Fibroblast of peridontal ligament (primary cell): Measurements from ENCODE around the gene SAXO2.
A peak's percentile ranks its signal among the peaks of the same experiment; 100 is the strongest.
"Not testable (repeated sequence)": the region's sequence is repeated elsewhere in the genome, so short reads cannot be mapped to it uniquely, and the experiment has no call there.

Experiments used
- DNase-seq: peaks from one replicate; pipeline ENCODE4 v3.0.0-alpha.2; 2010; ENCODE audit errors: extremely low read depth

SAXO2 gene, protein sequence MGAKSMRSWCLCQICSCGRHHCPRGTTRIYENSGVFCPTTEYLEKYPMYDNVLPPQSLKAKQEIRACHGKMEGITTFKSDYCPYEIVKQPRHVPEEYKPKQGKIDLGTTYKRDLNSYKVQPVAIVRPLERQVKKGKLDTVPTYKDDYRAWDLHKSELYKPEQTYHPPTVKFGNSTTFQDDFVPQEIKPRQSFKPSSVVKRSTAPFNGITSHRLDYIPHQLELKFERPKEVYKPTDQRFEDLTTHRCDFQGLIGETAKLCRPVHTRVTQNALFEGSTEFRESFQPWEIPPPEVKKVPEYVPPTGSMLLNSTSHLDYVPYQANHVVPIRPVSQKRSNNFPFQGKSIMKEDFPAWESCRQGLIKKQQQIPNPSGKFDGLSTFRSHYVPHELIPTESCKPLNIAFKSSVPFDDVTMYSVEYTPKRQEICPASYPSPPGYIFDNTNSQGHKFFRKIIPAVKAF

DNA sequence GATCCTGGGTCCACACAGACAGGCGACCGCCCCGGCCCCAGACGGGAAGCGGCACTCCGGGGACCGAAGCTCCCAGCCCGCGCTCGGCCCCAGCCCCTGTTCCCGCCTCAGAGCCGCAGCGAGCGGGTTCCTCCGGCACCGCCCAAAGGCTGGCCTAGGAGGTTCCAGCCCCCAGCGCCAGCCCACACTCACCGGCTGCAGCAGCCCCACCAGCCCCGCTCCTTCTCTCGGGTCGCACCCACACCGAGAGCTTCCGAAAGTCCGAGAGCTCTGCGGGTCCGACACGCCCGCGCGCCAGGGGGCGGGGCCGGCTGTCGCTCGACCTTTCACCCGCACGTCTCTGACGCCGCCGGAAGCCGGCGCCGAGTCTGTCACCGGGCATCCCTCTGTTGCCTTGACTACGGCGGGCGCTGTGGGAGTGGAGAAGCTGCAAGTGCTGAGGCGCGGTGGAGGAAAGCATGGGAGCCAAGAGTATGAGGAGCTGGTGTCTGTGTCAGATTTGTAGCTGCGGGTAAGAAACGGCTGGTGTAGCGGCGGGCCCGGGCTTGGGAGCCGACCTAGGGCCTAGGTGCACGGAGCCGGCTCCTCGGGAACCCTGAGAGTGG, at the start of gene SAXO2, which contains the start of gene EFL1:
TSS of gene SAXO2 (plus strand) at position 397 of the 605 bp plus-strand sequence. CDS start at position 459, 62 bp downstream.
TSS of gene EFL1 (minus strand) at position 313 of the 605 bp plus-strand sequence. CDS start 956 bp downstream, outside the sequence.
- DNase-seq = peak; percentile 73

DNA sequence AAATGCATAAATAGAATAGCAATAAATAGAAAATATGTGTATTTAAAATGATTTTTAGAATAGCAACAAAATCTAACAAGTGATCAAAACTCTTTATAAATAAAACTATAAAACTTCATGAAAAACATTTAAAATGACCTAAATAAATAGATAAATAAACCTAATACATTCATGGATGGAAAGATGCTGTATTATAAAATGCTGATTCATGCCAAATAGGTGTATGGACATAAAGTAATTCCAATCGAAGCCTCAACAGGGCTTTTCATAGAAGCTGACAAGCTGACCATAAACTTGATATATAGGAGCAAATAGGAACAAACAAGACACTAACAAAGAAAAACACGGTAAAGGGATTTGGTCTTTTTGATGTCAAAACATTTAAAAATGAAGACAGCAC, 46.5 kb upstream of the SAXO2 start:
- DNase-seq = not testable (repeated sequence)

DNA sequence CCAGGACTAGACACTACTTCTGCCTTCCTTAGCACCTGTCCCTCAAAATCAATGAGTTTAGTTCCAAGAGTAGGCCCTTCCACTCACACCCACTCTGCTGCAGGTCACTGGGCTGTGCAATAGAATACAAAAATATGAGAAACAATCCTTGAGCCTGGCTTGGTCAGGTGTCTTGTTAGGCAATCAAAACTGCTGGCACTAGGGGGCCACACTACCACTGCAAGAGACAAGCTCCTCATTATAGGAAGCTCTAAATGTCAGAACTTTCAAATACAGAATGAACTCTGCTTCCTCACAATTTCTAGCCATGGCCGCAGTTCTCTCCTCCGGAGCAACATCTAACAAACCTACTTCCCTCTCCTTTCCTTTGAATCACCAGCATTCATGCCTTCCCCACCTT, 41.1 kb upstream of the SAXO2 start:
- DNase-seq = peak; percentile 18

DNA sequence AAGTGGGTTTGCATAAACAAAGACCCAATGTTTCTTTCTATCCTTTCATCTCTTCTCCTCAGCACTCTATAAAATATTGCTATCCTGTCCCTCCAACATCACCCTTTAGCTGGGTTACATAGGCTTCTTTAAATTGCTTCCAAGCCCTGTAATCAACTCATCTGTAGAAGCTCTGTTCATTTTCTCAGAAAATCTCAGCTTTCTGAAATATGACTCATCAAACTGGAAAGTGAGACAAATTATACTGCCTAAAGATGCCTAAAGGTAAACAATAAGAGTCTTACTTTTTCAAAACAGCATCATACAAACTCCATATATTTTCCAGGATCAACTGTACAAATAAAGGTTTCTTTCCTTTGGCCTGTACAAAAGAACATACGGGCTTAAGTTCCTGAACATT, 33.9 kb upstream of the SAXO2 start:
- DNase-seq = peak; percentile 15

DNA sequence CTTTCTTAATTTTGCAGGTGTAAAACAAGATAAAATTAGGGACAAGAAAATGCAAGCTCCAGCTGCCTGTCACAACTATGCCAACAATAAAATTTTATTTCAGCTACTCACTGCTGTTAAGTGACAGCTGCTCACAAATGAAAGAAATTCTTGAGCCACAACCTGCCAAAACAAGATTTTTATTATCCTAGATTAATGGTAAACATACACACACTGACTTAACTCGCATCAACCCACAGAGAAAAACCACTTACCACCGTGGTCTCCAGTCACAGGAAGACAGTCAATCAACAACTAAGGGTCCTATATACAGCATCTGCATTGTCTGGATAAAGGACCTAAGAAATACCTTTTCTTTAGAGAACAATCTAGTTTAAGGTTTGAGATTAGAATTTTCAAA, 31.4 kb upstream of the SAXO2 start:
- DNase-seq = no peak

DNA sequence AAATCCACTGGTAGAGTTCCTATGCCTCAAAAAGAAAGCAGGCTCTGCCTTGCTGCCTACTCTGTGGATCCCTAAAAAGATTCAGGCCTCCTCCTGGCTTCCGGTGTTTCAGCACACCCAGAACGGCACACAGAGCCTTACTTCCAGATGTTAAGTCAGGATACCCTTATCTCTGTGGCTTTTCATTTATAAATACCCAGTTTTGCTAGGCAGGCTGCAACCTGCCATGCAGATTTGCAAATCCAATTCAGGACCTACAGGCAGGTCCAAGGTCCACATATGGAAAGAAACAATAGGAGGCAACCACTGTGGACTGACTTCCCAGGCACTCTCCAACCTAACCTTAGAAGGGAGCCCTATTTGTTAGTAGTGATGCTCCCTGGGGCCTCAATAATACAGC, 30.8 kb upstream of the SAXO2 start:
- no peak for DNase-seq

DNA sequence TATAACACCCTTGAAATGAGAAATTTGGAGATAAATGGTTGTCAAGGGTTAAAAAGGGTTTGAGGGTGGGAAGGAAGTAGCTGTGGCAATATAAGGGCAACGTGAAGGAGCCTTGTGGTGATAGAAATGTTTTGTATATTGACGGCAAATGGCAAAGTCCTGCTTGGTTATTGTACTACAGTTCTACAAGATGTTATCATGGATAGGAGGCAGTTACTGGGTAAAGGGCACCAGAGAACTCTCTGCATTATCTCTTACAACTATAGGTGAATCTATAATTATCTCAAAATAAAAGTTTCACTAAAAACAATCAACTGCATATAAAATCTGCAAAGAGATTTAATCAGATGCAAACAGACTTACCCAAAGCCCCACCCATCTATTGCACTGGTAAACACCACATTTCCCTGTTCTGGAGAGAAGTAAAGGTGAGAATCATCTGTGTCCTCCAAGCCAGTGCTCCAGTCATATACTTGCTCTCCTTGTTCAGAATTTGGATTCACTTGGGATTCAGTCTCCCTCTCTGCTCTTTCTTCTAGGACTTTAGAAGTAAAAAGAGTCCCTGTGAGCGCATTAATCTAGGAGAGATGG, 24.6 kb upstream of the SAXO2 start:
- DNase-seq = not testable (repeated sequence)

DNA sequence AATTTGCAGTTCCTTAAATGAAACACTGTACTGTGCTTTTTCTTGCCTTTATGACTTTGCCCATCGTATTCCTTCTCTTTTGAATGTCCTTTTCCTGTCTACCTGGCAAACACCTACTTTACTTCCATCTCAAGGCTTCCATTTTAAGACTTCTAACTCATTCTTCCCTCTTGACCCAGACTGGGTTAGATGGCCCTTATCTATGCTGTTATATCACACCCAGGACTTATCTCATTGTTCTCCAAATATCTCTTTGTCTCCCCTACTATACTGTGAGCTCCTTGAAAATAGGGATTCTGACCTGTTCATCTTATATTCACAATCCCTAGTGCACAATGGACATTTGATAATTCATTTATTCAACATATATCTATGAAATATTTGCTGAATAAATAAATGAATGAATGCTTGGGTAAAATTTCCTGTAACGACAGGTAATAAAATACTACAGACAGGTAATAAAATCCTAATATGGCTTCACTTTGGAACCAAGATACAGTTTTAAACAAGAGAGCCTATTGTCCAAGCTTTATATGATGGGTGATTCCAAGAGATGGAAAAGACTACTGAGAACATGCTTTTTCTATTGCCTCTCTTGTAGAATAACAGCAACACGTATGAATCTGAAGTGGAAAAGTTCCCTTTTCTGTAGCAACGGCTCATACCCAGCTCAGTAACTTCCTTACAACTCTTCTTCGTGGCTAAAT, 22.8 kb upstream of the SAXO2 start:
- no peak for DNase-seq

DNA sequence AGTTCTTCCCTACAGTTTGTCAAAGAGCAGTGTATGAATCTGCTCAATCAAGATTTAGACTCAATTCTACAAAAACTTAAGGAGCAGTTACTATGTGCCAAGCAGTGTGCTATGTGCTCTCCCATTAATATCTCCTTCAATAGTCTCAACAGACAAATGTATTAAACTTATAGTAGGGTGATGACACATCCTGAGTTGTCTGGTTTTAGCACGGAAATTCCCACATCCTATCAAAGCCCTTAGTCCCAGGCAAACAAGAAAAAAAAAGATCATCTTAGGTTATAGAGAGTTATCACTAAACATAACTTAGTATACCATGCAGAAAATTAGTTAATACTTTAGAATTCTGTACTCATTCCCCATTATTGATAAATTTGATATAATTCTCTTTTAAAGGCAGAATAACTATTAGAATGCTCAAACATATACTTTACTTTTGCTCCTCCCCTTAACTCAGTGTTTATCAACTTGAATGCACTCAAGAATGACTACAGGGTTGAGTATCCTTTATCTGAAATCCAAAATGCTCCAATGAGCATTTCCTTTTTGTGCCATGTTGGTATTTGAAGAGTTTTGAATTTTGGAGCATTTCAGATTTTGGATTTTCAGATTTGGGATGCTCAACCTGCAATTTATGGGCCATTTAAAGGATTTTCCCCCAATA, 20.6 kb upstream of the SAXO2 start:
- peak; percentile 17 for DNase-seq

DNA sequence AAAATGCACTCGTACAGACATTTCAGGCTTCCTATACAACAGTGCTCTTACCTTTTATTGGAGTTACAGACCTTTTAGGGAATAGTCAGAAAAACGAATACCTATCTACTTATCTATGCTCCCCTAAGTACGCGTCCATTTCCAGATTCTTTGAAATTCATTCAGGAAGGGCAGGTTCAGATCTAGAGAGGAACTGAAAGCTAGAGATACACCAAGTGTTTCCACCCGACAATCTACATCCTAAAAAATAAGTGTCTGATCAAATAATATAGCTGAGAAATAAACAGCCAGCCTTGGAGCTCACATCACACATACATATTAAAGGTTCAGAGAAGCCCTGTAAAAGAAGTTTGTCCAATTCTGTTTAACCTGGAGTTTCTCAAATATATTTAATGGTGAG, 19.0 kb upstream of the SAXO2 start:
- DNase-seq = not testable (repeated sequence)

DNA sequence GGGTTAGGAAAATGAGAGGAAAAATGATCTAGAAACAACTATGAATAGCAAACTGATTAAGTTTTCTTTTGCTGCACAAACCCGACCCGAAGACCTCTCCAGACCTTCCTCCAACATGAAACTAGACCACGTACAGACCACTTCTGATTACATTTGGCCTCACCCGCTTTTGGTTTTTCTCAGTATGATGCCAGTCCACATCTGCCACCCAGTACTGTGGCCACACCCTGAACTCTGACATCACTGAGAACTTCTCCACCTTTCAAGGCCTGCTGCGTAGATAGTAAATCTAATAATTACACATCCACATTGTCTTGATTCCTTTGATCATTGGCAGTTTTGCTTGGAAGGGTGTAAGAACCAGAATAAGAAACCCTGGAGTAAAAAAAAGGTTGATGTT, 16.7 kb upstream of the SAXO2 start:
- not testable (repeated sequence) for DNase-seq

DNA sequence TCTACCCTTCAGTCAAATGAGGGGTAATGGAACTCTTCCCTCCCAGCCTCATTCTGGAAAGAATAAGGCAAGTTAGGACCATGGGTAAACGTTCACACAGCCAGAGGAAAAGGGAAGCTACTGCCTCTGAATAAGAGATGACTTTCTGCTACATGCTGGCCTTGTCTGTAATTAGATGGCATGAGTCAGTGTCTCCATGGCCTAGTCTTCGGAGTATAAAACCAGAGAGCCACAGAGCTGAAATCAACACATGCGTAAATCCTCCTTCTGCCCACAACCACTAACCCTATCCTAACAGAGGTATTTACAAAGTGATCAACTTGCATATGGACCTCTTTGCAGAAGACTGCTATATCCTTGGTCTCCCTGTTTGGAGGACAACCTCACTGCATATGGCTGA, 14.4 kb upstream of the SAXO2 start:
- peak; percentile 56 for DNase-seq

DNA sequence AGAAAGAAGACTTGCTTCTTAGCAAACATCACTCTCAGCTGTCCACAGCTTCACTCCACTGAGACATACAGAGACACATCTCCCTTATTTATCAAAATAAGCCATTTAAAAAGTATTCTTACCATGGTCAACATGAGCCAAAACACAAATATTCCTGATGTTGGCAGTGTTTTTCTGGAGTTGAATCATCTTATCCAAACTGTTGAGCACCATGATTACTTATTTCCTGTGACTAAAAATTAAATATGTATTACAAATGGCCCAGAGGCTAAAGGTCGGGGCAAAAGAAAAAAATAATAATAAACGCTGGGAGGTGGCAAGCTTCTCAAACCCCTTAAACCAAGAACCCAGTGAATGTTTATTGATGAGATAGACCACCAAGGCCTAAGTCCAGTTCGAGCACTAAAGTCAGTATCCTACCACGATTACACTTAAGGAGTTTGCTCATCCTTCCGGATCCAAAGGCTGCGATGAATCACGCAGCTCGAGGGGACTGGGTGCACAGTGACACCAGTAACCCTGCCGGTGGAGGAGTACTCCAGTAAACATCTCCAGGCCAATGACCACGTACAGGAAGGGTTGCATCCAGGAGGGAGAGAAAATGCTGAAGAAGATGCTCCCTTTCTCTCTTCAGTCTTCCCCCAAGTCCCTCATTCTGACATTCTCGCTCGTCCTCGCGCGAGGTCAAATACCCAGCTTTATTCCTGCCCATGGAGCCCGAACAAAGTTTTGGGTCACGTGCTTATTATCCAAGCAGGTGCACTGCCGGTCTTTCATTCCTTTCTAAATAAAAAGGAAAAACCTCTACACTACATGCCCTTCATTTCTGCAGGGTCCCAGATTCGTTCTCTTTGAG, 824 bp upstream of the SAXO2 start:
- DNase-seq = peak; percentile 47

DNA sequence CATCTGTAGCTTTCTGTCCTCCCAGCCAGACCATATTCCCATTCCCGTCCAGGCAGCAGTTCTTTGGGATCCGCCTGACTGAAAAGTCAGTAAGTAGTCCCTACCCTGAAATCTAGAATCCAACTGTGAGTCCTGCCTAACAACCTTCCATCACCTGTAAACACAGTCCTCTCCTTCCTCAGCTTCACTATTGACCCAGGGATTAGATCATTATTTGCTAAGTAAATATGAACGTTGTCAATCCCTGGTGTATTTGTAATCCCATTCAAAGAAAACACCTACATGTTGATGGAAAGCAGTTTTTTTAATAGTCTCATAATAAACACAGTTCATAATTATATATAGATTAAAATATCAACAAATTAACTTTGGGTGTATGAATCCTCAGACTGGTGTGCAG, 732 bp downstream of the SAXO2 start:
- no peak for DNase-seq

DNA sequence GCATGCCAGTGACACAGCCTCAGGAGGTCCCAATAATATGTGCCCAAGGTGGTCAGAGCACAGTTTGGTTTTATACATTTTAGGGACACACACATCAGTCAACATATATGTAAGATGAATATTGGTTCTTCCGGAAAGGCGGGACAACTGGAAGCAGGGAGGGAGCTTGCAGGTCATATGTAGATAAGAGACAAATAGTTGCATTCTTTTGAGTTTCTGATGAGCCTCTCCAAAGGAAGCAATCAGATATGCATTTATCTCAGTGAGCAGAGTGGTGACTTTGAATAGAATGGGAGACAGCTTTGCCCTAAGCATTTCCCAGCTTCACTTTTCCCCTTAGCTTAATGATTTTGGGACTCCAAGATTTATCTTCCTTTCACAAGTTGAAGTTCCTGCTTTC, 4.5 kb downstream of the SAXO2 start:
- DNase-seq = not testable (repeated sequence)

DNA sequence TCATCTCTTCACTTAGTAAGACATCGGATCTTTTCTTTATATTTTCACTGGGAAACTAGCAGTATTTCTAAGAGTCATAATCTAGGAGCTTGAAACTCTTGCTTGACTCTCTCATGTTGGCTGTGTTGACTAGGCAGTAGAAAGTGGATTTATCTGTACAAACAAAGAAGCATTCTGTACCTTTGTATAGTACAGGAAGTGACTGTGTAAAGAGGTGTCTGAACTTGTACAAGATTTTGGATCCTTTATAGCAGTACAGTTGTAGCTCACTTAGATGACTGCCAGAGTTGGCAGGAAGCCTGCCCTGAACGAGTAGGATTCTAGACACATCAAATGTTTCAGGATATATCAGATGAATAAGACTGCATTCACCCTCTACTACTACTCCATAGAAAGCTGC, 5.8 kb downstream of the SAXO2 start:
- not testable (repeated sequence) for DNase-seq

DNA sequence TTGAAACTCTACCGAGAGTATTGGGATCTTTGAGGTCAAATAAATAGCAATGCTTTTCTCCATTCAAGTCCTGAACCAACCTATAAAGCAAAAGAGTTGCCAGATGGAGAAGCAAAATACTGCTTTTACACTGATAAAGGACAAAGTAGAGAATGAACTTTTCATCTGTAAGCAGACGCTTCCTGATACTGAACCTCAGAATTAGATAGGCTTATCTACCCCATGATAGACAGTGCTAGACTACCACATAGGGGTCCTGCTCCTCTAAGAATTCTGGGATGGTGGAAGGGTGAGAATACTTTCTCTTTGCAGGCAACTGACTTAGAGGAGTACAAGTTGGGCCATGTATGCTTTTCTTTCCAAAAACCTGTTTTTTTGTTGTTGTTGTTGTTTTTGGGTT, 9.5 kb downstream of the SAXO2 start:
- DNase-seq = no peak

DNA sequence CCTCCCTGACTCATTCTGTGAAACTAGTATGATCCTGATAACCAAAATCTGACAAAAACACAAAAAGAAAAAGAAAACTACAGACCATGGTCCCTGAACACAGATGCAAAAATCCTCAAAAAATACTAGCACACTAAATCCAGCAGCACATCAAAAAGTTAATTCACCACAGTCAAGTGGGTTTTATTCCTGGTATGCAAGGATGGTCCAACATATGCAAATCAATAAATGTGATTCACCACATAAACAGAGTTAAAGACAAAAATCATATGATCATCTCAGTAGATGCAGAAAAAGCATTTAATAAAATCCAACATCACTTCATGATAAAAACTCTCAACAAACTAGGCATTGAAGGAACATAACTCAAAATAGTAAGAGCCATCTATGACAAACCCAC, 12.8 kb downstream of the SAXO2 start:
- DNase-seq = no peak

DNA sequence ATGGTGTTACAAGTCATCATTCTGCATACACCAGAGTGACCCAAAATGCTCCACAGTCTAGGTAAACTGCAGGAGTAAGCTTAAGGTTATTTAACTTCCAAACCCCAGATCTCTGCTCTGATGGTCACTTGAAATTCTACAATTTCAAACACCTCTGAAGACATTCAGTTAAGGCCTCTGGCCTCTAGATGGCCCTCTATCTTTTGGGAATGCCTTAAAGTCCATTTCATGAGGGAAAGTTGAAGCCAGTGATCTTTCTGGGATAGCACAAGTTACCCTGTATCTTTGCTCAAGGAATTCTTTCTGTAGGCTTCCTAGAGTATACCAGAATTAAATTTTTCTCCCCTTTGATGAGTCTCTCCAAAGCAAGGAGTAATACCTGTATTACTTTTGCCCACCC, 18.7 kb downstream of the SAXO2 start:
- DNase-seq = not testable (repeated sequence)

DNA sequence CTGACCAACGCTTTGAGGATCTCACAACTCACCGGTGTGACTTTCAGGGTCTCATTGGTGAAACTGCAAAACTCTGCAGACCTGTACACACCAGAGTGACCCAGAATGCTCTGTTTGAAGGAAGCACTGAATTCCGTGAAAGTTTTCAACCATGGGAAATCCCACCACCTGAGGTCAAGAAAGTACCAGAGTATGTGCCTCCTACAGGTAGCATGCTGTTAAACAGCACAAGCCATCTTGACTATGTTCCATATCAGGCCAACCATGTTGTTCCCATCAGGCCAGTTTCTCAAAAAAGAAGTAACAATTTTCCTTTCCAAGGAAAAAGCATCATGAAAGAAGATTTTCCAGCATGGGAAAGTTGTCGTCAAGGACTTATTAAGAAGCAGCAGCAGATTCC, 19.8 kb downstream of the SAXO2 start:
- DNase-seq = not testable (repeated sequence)

DNA sequence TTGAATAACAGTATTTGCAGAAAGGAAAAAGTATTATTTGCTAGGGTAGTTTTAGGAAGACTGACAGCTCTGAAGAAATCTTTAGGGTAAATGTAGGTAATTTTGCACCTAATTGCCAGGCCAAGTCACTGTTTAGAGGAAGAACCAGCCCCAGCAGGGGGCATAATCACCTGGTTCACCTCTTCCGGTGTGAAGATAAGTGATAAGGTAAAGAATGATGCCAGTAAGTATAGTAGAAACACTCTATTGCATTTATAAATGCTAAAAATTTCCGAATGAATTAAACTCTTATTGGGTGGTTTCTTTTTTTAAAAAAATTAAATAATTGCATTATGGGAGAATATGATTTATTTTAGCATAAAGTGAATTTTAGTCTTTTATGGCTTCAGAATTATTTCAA, 21.8 kb downstream of the SAXO2 start:
- not testable (repeated sequence) for DNase-seq
